Activated CD8-positive, alpha-beta T cell treated with anti-CD3 and anti-CD28 coated beads for 36 hours (primary cell): Measurements from ENCODE around the gene KRT86. TPM values are rescaled to one million over a fixed set of nuclear protein-coding genes. Genes with fewer than 3 reads are reported as not detected.

ENCODE experiments used
- ATAC-seq: fragments of 200-7000 bp; cut with Tn5 transposase; one replicate; pipeline ENCODE4 v1.10.0; 2021; ENCODE audit warnings: mild to moderate bottlenecking, moderate library complexity
- CTCF ChIA-PET: fragments of 350-600 bp; sonication (Branson Sonifier 250); formaldehyde crosslinking; loops from one replicate; lab custom pipeline; 2021; ENCODE audit warnings: antibody characterized with exemption; lab: Charles Lee
- POLR2A ChIA-PET: fragments of 350-600 bp; sonication (Branson Sonifier 250); formaldehyde crosslinking; loops from one replicate; lab custom pipeline; 2021; ENCODE audit warnings: antibody characterized with exemption; lab: Charles Lee
- DNase-seq: peaks from one replicate; pipeline ENCODE4 v3.0.0-alpha.2; 2020
- H3K27ac Mint-ChIP-seq: one replicate; pipeline ENCODE4 v1.8.0; 2021; ENCODE audit warnings: mild to moderate bottlenecking, mixed read lengths
- H3K27me3 Mint-ChIP-seq: one replicate; pipeline ENCODE4 v1.8.0; 2021; ENCODE audit warnings: mixed read lengths
- H3K36me3 Mint-ChIP-seq: one replicate; pipeline ENCODE4 v1.8.0; 2021; ENCODE audit warnings: low read depth, mixed read lengths
- H3K4me1 Mint-ChIP-seq: one replicate; pipeline ENCODE4 v1.8.0; 2021; ENCODE audit warnings: low read depth, mixed read lengths
- H3K4me3 Mint-ChIP-seq: one replicate; pipeline ENCODE4 v1.8.0; 2021; ENCODE audit warnings: mild to moderate bottlenecking, moderate library complexity, mixed read lengths
- H3K9me3 Mint-ChIP-seq: one replicate; pipeline ENCODE4 v1.8.0; 2021; ENCODE audit warnings: mixed read lengths
- CTCF ChIP-seq: fragments of 200-600 bp; IDR thresholded peaks from one replicate; pipeline ENCODE4 v1.8.0; 2022; ENCODE audit warnings: antibody characterized with exemption, mild to moderate bottlenecking
- intact Hi-C: fragments of 100-400 bp; cut with micrococcal nuclease; formaldehyde crosslinking; loops from one replicate; pipeline ENCODE4 v1.10.0; 2022
- total RNA-seq, 2 experiments: library from RNA; stranded (reverse); gene quantifications; one replicate each; pipeline ENCODE4 v1.2.3, GENCODE V29; 2021

The KRT86 gene
- total RNA-seq, 2 experiments from 2014 or later: not detected

- ChIA-PET POLR2A (no interaction called here), CTCF (interaction anchor here (0.9 to 4.6 kb wide), 5 partner anchors 17 to 670 kb away, joined by 3 to 28 read pairs (median 5); no protein-coding TSS in a partner anchor)
- no peak for DNase-seq
- H3K27me3 Mint-ChIP-seq: peaks cover 52% of the 10 kb centered on the region
- ATAC-seq: no peak
- no peak overlapping the region for H3K27ac Mint-ChIP-seq
- H3K9me3 Mint-ChIP-seq: no peaks in the 10 kb centered on the region
- peaks cover 3% of the 10 kb centered on the region for H3K4me1 Mint-ChIP-seq
- H3K36me3 Mint-ChIP-seq: no peaks in the 10 kb centered on the region
- intact Hi-C loops: no loop called here
- no peak overlapping the region for H3K4me3 Mint-ChIP-seq
- TF ChIP-seq CTCF: no peak
Observed at GRCh38 chr12:52310622-52311284, 36.3 kb downstream of the KRT86 start.

GRCh38 chr12:52311285-52311648 lies 36.8 kb downstream of the KRT86 start:
- H3K9me3 Mint-ChIP-seq: no peaks in the 10 kb centered on the region
- POLR2A ChIA-PET: interaction anchor here (1.0 kb wide), 1 partner anchor 56 kb away, joined by 3 read pairs; no protein-coding TSS in a partner anchor

GRCh38 chr12:52312086-52312485 lies 37.6 kb downstream of the KRT86 start:
- peaks cover 42% of the 10 kb centered on the region for H3K27me3 Mint-ChIP-seq
- intact Hi-C loops: no loop called here
- ATAC-seq: no peak

More at GRCh38 chr12:52311285-52311648, 36.8 kb downstream of the KRT86 start:
- no peak for DNase-seq
- H3K4me3 Mint-ChIP-seq: no peak overlapping the region
- peaks cover 3% of the 10 kb centered on the region for H3K4me1 Mint-ChIP-seq
- TF ChIP-seq CTCF: no peak
- H3K27ac Mint-ChIP-seq: no peak overlapping the region
- no peaks in the 10 kb centered on the region for H3K36me3 Mint-ChIP-seq
- no peak for ATAC-seq
- peaks cover 50% of the 10 kb centered on the region for H3K27me3 Mint-ChIP-seq
- CTCF ChIA-PET: interaction anchor here (1.1 to 4.6 kb wide), 5 partner anchors 16 to 670 kb away, joined by 3 to 28 read pairs (median 4); no protein-coding TSS in a partner anchor
- intact Hi-C loops: no loop called here

GRCh38 chr12:52313461-52313860 lies 39.0 kb downstream of the KRT86 start:
- ATAC-seq (no peak), DNase-seq (no peak)
- no peak for TF ChIP-seq CTCF
- no peak overlapping the region for H3K4me3 Mint-ChIP-seq
- H3K36me3 Mint-ChIP-seq: no peaks in the 10 kb centered on the region
- H3K27ac Mint-ChIP-seq: no peak overlapping the region
- ChIA-PET POLR2A (no interaction called here), CTCF (no interaction called here)
- H3K27me3 Mint-ChIP-seq: peaks cover 30% of the 10 kb centered on the region
- H3K4me1 Mint-ChIP-seq: peaks cover 3% of the 10 kb centered on the region
- H3K9me3 Mint-ChIP-seq: no peaks in the 10 kb centered on the region
- intact Hi-C loops: no loop called here

More at GRCh38 chr12:52312086-52312485, 37.6 kb downstream of the KRT86 start:
- H3K4me3 Mint-ChIP-seq: no peak overlapping the region
- POLR2A ChIA-PET: interaction anchor here (1.0 kb wide), 1 partner anchor 57 kb away, joined by 3 read pairs; no protein-coding TSS in a partner anchor
- CTCF ChIA-PET: interaction anchor here (0.7 to 4.6 kb wide), 6 partner anchors 15 to 669 kb away, joined by 3 to 28 read pairs (median 4); no protein-coding TSS in a partner anchor
- no peak for TF ChIP-seq CTCF
- no peaks in the 10 kb centered on the region for H3K9me3 Mint-ChIP-seq
- H3K4me1 Mint-ChIP-seq: peaks cover 3% of the 10 kb centered on the region
- DNase-seq: no peak
- H3K27ac Mint-ChIP-seq: no peak overlapping the region
- no peaks in the 10 kb centered on the region for H3K36me3 Mint-ChIP-seq

- CTCF ChIA-PET: interaction anchor here (1.5 kb wide), 1 partner anchor 35 kb away, joined by 4 read pairs; no protein-coding TSS in a partner anchor
- H3K4me3 Mint-ChIP-seq: no peak overlapping the region
- H3K4me1 Mint-ChIP-seq: peaks cover under 1% of the 10 kb centered on the region
- H3K27me3 Mint-ChIP-seq: peaks cover 27% of the 10 kb centered on the region
- DNase-seq (no peak), ATAC-seq (no peak)
- H3K36me3 Mint-ChIP-seq: no peaks in the 10 kb centered on the region
- intact Hi-C loops: no loop called here
- POLR2A ChIA-PET: no interaction called here
- no peak overlapping the region for H3K27ac Mint-ChIP-seq
- TF ChIP-seq CTCF: no peak
- no peaks in the 10 kb centered on the region for H3K9me3 Mint-ChIP-seq
Observed at GRCh38 chr12:52313926-52314325, 39.5 kb downstream of the KRT86 start.
